AML-193 (cell line): ENCODE measurements around the gene GTF3C4.

ENCODE experiments used
- DNase-seq, 2 experiments: peaks; one replicate each; lab custom pipeline; 2025; lab: John Stamatoyannopoulos, UW

The GTF3C4 gene

GRCh38 chr9:132732326-132733259, 62.3 kb downstream of the GTF3C4 start:
- DNase-seq, result no peak

GRCh38 chr9:132733260-132733815, 63.1 kb downstream of the GTF3C4 start:
- DNase-seq, result no peak

DNA sequence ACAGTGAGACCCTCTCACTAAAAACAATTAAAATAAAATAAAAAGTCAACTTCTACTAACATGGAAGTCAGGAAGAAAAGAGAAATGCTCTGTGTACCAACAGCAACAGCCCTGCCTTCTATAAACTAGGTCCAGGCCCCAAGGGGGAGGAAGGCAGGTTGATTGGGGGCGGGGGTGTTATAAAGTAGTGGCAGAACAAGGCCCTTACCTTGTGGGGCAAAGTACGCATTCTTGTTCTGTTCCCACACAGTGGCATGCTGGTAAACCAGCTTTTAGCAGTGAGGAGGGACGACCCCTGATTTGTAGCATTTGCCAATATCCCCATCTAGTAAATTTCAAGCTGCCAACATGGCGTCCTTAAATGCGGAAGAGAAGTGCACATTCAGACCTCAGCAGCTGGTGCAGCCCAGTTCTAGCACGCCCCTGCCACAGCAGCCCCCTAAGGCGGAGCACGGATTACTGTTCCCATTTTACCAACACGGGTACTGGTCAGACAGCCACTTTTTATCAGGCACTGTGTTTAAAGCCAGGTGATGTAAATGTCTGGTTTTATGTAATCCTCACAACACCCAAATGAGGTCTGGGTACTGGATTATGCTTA, 69.5 kb downstream of the GTF3C4 start:
- DNase-seq, result no peak

DNA sequence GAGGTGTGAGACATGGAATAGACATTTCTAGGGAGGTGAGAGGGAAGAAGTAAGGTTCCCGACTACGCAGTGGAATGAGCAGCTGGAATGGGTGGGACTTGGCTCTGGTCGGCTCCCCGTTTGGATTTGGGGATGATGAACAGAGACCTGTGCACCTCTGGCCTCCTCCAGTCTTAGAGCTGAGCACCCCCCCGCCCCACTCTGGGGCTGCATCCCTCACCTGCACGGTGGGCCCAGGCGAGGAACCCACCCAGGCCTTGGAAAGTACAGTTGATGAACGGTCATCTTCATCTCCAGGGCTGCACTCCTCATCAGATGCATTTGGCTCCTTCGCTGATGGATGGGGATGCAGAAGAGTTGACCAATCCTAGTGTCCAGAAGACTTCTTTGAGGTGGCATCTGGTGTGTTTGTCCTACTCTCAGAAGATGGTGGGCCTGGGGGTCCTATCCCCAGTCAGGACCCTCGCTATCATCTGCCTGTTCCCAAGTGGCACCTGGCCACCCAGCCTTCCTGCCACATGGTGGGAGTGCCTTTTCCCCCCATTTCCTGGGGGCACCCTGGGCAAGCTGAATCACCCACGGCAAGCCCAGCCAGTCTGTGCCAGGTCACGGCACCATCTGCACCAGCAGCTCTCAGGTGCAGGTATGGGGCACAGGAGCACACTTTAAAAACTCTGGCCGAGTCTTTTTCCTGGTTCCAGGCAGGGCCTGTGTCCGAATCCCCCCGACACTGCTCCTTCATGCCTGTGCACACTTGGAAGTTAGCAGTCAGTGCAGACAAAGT, 70.5 kb downstream of the GTF3C4 start:
- no peak for DNase-seq

GRCh38 chr9:132742821-132743311, 72.6 kb downstream of the GTF3C4 start:
- DNase-seq, result no peak

GRCh38 chr9:132743931-132744479, 73.7 kb downstream of the GTF3C4 start:
- DNase-seq, result no peak
